H1 (cell line): ENCODE measurements around the gene MAST1. TPM values are rescaled to one million over a fixed set of nuclear protein-coding genes. Genes with fewer than 3 reads are reported as not detected.
A peak's percentile ranks its signal among the peaks of the same experiment; 100 is the strongest.

Experiments
- CTCF ChIA-PET: fragments of 300-600 bp; sonication (Branson Sonifier 250); formaldehyde crosslinking; loops from one replicate; lab custom pipeline; 2021; ENCODE audit not compliant: partially characterized antibody; lab: Charles Lee
- POLR2A ChIA-PET: fragments of 300-600 bp; sonication (Branson Sonifier 250); formaldehyde crosslinking; loops from one replicate; lab custom pipeline; 2021; ENCODE audit warnings: inconsistent platforms; ENCODE audit not compliant: partially characterized antibody; lab: Charles Lee
- DNase-seq, 2 experiments: peaks; one replicate each; pipeline versions ENCODE4 v3.0.0 to v3.0.0-alpha.2; 2010 to 2022; ENCODE audit warnings: low spot score in 2 of 2, low read depth in 1 of 2, mixed read lengths in 1 of 2
- FAIRE-seq: peaks from 2 replicates; lab custom pipeline; 2011; peaks lifted over from hg19 to GRCh38; lab: Jason Lieb, UNC
- H2AFZ ChIP-seq: 2 replicates; pipeline ENCODE4 v1.8.1; 2012; ENCODE audit warnings: low read length, inconsistent platforms
- H2AK5ac ChIP-seq: 2 replicates; pipeline ENCODE4 v1.6.1; 2013; ENCODE audit warnings: low read depth, low read length
- H2BK120ac ChIP-seq: replicated peaks from 2 replicates; pipeline ENCODE3; 2013; ENCODE audit warnings: low read depth, low read length, inconsistent platforms
- H2BK12ac ChIP-seq: 2 replicates; pipeline ENCODE4 v1.6.1; 2013; ENCODE audit warnings: low read depth, low read length
- H2BK15ac ChIP-seq: 2 replicates; pipeline ENCODE4 v1.6.1; 2013; ENCODE audit warnings: low read length
- H2BK20ac ChIP-seq: 2 replicates; pipeline ENCODE4 v1.6.1; 2013; ENCODE audit warnings: low read length
- H2BK5ac ChIP-seq: 2 replicates; pipeline ENCODE4 v1.6.1; 2013; ENCODE audit warnings: low read depth, low read length
- H3K14ac ChIP-seq: 2 replicates; pipeline ENCODE4 v1.6.1; 2013; ENCODE audit warnings: inconsistent platforms; ENCODE audit not compliant: insufficient read length
- H3K18ac ChIP-seq: 2 replicates; pipeline ENCODE4 v1.6.1; 2013; ENCODE audit warnings: low read length; ENCODE audit errors: extremely low read depth
- H3K23ac ChIP-seq: 2 replicates; pipeline ENCODE4 v1.6.1; 2013; ENCODE audit warnings: inconsistent platforms; ENCODE audit not compliant: insufficient read length
- H3K23me2 ChIP-seq: 2 replicates; pipeline ENCODE4 v1.6.1; 2013; ENCODE audit warnings: low read depth, low read length
- H3K27ac ChIP-seq: 2 replicates; pipeline ENCODE4 v1.6.1; 2011; ENCODE audit warnings: low read depth, low read length, inconsistent platforms
- H3K27me3 ChIP-seq, 4 experiments: replicated peaks in 1 of 4; 1 replicate in 1 of 4; 2 replicates in 3 of 4; pipeline versions ENCODE4 v1.6.1 to v1.8.1; 2011 to 2013; ENCODE audit warnings: low read length in 3 of 4, mild to moderate bottlenecking in 3 of 4, inconsistent platforms in 2 of 4, mixed read lengths in 2 of 4, moderate library complexity in 1 of 4; ENCODE audit not compliant: control insufficient read depth in 3 of 4, insufficient read depth in 3 of 4; ENCODE audit errors: extremely low read depth in 1 of 4
- H3K36me3 ChIP-seq, 4 experiments: 2 replicates each; pipeline versions ENCODE4 v1.6.1 to v1.8.1; 2011 to 2013; ENCODE audit warnings: mild to moderate bottlenecking in 4 of 4, low read length in 3 of 4, moderate library complexity in 2 of 4, control low read depth in 1 of 4, inconsistent platforms in 1 of 4; ENCODE audit not compliant: insufficient read depth in 4 of 4, control insufficient read depth in 2 of 4
- H3K4ac ChIP-seq: replicated peaks from 2 replicates; pipeline ENCODE3; 2013; ENCODE audit warnings: low read length, low read depth, mixed read lengths, inconsistent platforms; ENCODE audit not compliant: insufficient read length
- H3K4me1 ChIP-seq, 4 experiments: replicated peaks in 1 of 4; 1 replicate in 1 of 4; 2 replicates in 3 of 4; pipeline versions ENCODE4 v1.6.1 to v1.8.1; 2011 to 2013; ENCODE audit warnings: low read length in 3 of 4, inconsistent platforms in 2 of 4, mixed read lengths in 1 of 4; ENCODE audit not compliant: insufficient read depth in 4 of 4, control insufficient read depth in 3 of 4
- H3K4me2 ChIP-seq, 2 experiments: 2 replicates each; pipeline versions ENCODE4 v1.6.1 to v1.8.1; 2011 to 2013; ENCODE audit warnings: low read depth in 2 of 2, low read length in 2 of 2, control low read depth in 1 of 2, inconsistent platforms in 1 of 2, mild to moderate bottlenecking in 1 of 2; ENCODE audit not compliant: insufficient read depth in 1 of 2
- H3K4me3 ChIP-seq, 4 experiments: fragments of 200-600, 300-600 bp in 1 of 4; sonication (generic), shearing (Covaris generic), sonication (Bioruptor Twin) in 1 of 4; 2 replicates each; pipeline versions ENCODE4 v1.5.1 to v1.8.1; 2011 to 2016; ENCODE audit warnings: low read length in 4 of 4, low read depth in 3 of 4, control low read depth in 2 of 4, inconsistent platforms in 2 of 4, mild to moderate bottlenecking in 2 of 4, mixed read lengths in 1 of 4, moderate library complexity in 1 of 4; ENCODE audit not compliant: insufficient read depth in 2 of 4; ENCODE audit errors: extremely low read depth in 1 of 4
- H3K56ac ChIP-seq: replicated peaks from 2 replicates; pipeline ENCODE3; 2013; ENCODE audit warnings: low read depth, mild to moderate bottlenecking, mixed read lengths, low read length, inconsistent platforms; ENCODE audit not compliant: insufficient read length
- H3K79me1 ChIP-seq: 2 replicates; pipeline ENCODE4 v1.6.1; 2013; ENCODE audit warnings: low read depth, low read length, control low read depth
- H3K79me2 ChIP-seq, 2 experiments: 2 replicates each; pipeline versions ENCODE4 v1.6.1 to v1.8.1; 2012 to 2013; ENCODE audit warnings: low read length in 2 of 2, mild to moderate bottlenecking in 2 of 2, inconsistent platforms in 1 of 2; ENCODE audit not compliant: insufficient read depth in 2 of 2, control insufficient read depth in 1 of 2
- H3K9ac ChIP-seq, 4 experiments: replicated peaks in 1 of 4; 1 replicate in 1 of 4; 2 replicates in 3 of 4; pipeline versions ENCODE4 v1.6.1 to v1.8.1; 2011 to 2013; ENCODE audit warnings: low read depth in 3 of 4, low read length in 3 of 4, control low read depth in 2 of 4, mild to moderate bottlenecking in 2 of 4, moderate library complexity in 2 of 4, inconsistent platforms in 1 of 4; ENCODE audit errors: extremely low read depth in 1 of 4
- H3K9me3 ChIP-seq, 2 experiments: 2 replicates each; pipeline versions ENCODE4 v1.6.1 to v1.8.1; 2012 to 2013; ENCODE audit warnings: mild to moderate bottlenecking in 2 of 2, moderate library complexity in 2 of 2, control low read depth in 1 of 2, inconsistent platforms in 1 of 2, low read depth in 1 of 2, low read length in 1 of 2, mixed read lengths in 1 of 2; ENCODE audit not compliant: insufficient read depth in 2 of 2
- H4K20me1 ChIP-seq, 2 experiments: replicated peaks in 1 of 2; 2 replicates each; pipeline versions ENCODE3 to v1.8.1; 2011 to 2013; ENCODE audit warnings: inconsistent platforms in 2 of 2, low read length in 2 of 2, mild to moderate bottlenecking in 1 of 2; ENCODE audit not compliant: insufficient read depth in 2 of 2, control insufficient read depth in 1 of 2
- H4K5ac ChIP-seq: 2 replicates; pipeline ENCODE4 v1.6.1; 2013; ENCODE audit warnings: low read length, low read depth, mixed read lengths, inconsistent platforms; ENCODE audit not compliant: insufficient read length
- H4K8ac ChIP-seq: 2 replicates; pipeline ENCODE4 v1.8.0; 2013; ENCODE audit warnings: mild to moderate bottlenecking, moderate library complexity, low read length, inconsistent platforms; ENCODE audit not compliant: insufficient read depth; ENCODE audit errors: extremely low read depth
- H4K91ac ChIP-seq: replicated peaks from 2 replicates; pipeline ENCODE3; 2013; ENCODE audit warnings: low read length, mixed read lengths, inconsistent platforms; ENCODE audit not compliant: insufficient read length
- CBX5 ChIP-seq: fragments of 300-800, 300-1000 bp; sonication (generic); IDR thresholded peaks from 2 replicates; pipeline ENCODE4 v1.7.1; 2016; ENCODE audit warnings: antibody characterized with exemption, low read length, low read depth
- CHD1 ChIP-seq: IDR thresholded peaks from 2 replicates; pipeline ENCODE4 v1.6.1; 2012; ENCODE audit warnings: low read depth, low read length, improper control_type of control experiment
- CREB1 ChIP-seq: IDR thresholded peaks from 2 replicates; pipeline ENCODE4 v1.6.1; 2012; ENCODE audit warnings: inconsistent platforms
- KDM1A ChIP-seq: fragments of 200-600, 300-600 bp; sonication (generic); IDR thresholded peaks from 2 replicates; pipeline ENCODE4 v1.7.1; 2016; ENCODE audit warnings: mild to moderate bottlenecking, low read length, borderline replicate concordance
- POLR2A ChIP-seq, 2 experiments: IDR thresholded peaks; 1 replicate in 1 of 2; 2 replicates in 1 of 2; pipeline ENCODE4 v1.6.1; 2011; ENCODE audit warnings: low read depth in 2 of 2, low read length in 2 of 2, mild to moderate bottlenecking in 2 of 2; ENCODE audit errors: control extremely low read depth in 1 of 2
- POLR2AphosphoS5 ChIP-seq: IDR thresholded peaks from 2 replicates; pipeline ENCODE4 v1.6.1; 2011; ENCODE audit warnings: low read depth, low read length
- SAP30 ChIP-seq: fragments of 300-600 bp; sonication (generic); IDR thresholded peaks from 2 replicates; pipeline ENCODE4 v1.7.1; 2012; ENCODE audit warnings: low read length, moderate library complexity, mild to moderate bottlenecking, inconsistent platforms; ENCODE audit not compliant: insufficient read depth, insufficient replicate concordance
- TAF1 ChIP-seq: IDR thresholded peaks from 2 replicates; pipeline ENCODE4 v1.6.1; 2011; ENCODE audit warnings: mild to moderate bottlenecking, low read depth, low read length
- TCF12 ChIP-seq: IDR thresholded peaks from 2 replicates; pipeline ENCODE4 v1.6.1; 2011; ENCODE audit warnings: low read depth, mild to moderate bottlenecking, low read length
- USF2 ChIP-seq: IDR thresholded peaks from 2 replicates; pipeline ENCODE4 v1.6.1; 2011; ENCODE audit warnings: low read length, improper control_type of control experiment
- WGBS, 2 experiments: shearing (Covaris generic) in 1 of 2; methylation state at CpG; one replicate each; pipeline versions ENCODE4 v1.1.6 to v1.1.7; 2013 to 2015; ENCODE audit warnings: low lambda C conversion rate in 2 of 2, mixed read lengths in 2 of 2, inconsistent platforms in 1 of 2, low coverage in 1 of 2, missing lambda C conversion rate in 1 of 2; ENCODE audit not compliant: insufficient replicate concordance in 2 of 2, insufficient coverage in 1 of 2, insufficient read length in 1 of 2; ENCODE audit errors: extremely low coverage in 1 of 2, missing lambda C conversion rate in 1 of 2; 5-methylcytosine and 5-hydroxymethylcytosine counted together
- polyA plus RNA-seq, 7 experiments: library from polyadenylated mRNA; depleted of rRNA in 3 of 7; stranded (reverse) in 5 of 7; unstranded in 2 of 7; fragments of >200 nt in 5 of 7; fragments of 200-250 nt in 2 of 7; gene quantifications; 1 replicate in 5 of 7; 2 replicates in 1 of 7; 4 replicates in 1 of 7; pipeline versions ENCODE4 v1.2.1 to v1.2.3, GENCODE V29; 2011 to 2013; ENCODE audit warnings: missing spikeins in 2 of 7, mixed read lengths in 2 of 7
- total RNA-seq: library from RNA; stranded (reverse); fragmentation: NEBNext Ultra II Directional; extraction: Animal tissue kit (Norgen Biotek cat#: 25700); gene quantifications from 2 replicates; pipeline ENCODE4 v1.2.1, GENCODE V29; 2021

The MAST1 gene
- total and polyA plus RNA-seq, 2 of the 8 experiments (the other 6 are each of a cell fraction or from before 2014, with no cell fraction given), result 15.6 to 28.3 TPM

GRCh38 chr19:12913851-12914690, 75.8 kb downstream of the MAST1 start:
- peak overlapping the region; percentile 34; the same call in 1 of the 2 replicates for H2BK15ac ChIP-seq
- H3K79me1 ChIP-seq, result no peaks in the 10 kb centered on the region
- no peak for FAIRE-seq
- H3K27ac ChIP-seq, result no peak overlapping the region
- H4K91ac ChIP-seq, result no peak overlapping the region
- H4K20me1 ChIP-seq, result no peaks in the 10 kb centered on the region
- no peak overlapping the region for H3K9ac ChIP-seq
- H3K4ac ChIP-seq, result no peak overlapping the region
- no peaks in the 10 kb centered on the region for H3K23me2 ChIP-seq
- H3K56ac ChIP-seq, result no peak overlapping the region
- H3K4me3 ChIP-seq, result no peak overlapping the region
- H3K9me3 ChIP-seq, result peaks cover 2 to 9% of the 10 kb centered on the region in 2 experiments; a peak in 1 of 4 replicates
- no peak for DNase-seq
- H4K8ac ChIP-seq, result no peak overlapping the region
- 89% methylated on average over 11 of the region's 12 CpGs; no CpG with 5 or more reads in 1 of the 2 experiments for WGBS, 2 experiments
- peak overlapping the region; percentile 24; the same call in 1 of the 2 replicates for H2BK20ac ChIP-seq
- no peak overlapping the region for H2BK12ac ChIP-seq
- H3K4me1 ChIP-seq, result peaks cover 8 to 20% (median 15%) of the 10 kb centered on the region in 4 experiments
- POLR2A ChIA-PET, result interaction anchor here (0.7 to 13.9 kb wide), 15 partner anchors 7 to 1517 kb away, joined by 3 to 180 read pairs (median 6); partner anchors contain the start of genes CALR, FARSA, GCDH and THSD8
- no peak overlapping the region for H2AK5ac ChIP-seq
- H3K14ac ChIP-seq, result no peak overlapping the region
- no peak overlapping the region for H2BK120ac ChIP-seq
- H2AFZ ChIP-seq, result no peak overlapping the region
- 0 out of 2 replicates have a peak overlapping the region, but pooled peaks have one; percentile 4 for H2BK5ac ChIP-seq
- no peak for TF ChIP-seq SAP30
- TF ChIP-seq CHD1, result no peak
- TF ChIP-seq USF2, result no peak
- no peak for TF ChIP-seq POLR2A (IDR thresholded peaks at IDR 0.05; ENCODE audit: control extremely low read depth in 1 of 2, low read depth in 2 of 2, low read length in 2 of 2)
- TF ChIP-seq TCF12, result no peak
- TF ChIP-seq TAF1, result no peak
- TF ChIP-seq CREB1, result no peak
- TF ChIP-seq POLR2AphosphoS5, result no peak
- TF ChIP-seq CBX5, result no peak
- no peak for TF ChIP-seq KDM1A
- peak overlapping the region; percentile 12; the same call in 1 of the 2 replicates for H3K18ac ChIP-seq
- H3K79me2 ChIP-seq, result no peaks in the 10 kb centered on the region
- no peaks in the 10 kb centered on the region for H3K36me3 ChIP-seq
- no peak overlapping the region for H4K5ac ChIP-seq
- peak overlapping the region; percentile 25 to 58; a peak in 2 of 4 replicates for H3K4me2 ChIP-seq
- peaks cover 6 to 12% (median 11%) of the 10 kb centered on the region in 4 experiments for H3K27me3 ChIP-seq
- CTCF ChIA-PET, result interaction anchor here (0.7 to 1.7 kb wide), 7 partner anchors 12 to 51 kb away, joined by 3 to 8 read pairs (median 3); partner anchors contain the start of gene KLF1
- H3K23ac ChIP-seq, result no peak overlapping the region
